GM10266 (cell line): ENCODE results near the gene ATP11A.

Experiments used
- DNase-seq: peaks from one replicate; pipeline ENCODE4 v3.0.0; 2012; ENCODE audit errors: extremely low spot score
- TF ChIP-seq, protein P1 (sequence below): IDR thresholded peaks from 2 replicates; pipeline ENCODE4 v1.5.1; 2012; ENCODE audit warnings: mild to moderate bottlenecking, low read depth; ENCODE audit not compliant: control insufficient read depth, insufficient read depth; ENCODE audit errors: missing control alignments

ATP11A gene

DNA sequence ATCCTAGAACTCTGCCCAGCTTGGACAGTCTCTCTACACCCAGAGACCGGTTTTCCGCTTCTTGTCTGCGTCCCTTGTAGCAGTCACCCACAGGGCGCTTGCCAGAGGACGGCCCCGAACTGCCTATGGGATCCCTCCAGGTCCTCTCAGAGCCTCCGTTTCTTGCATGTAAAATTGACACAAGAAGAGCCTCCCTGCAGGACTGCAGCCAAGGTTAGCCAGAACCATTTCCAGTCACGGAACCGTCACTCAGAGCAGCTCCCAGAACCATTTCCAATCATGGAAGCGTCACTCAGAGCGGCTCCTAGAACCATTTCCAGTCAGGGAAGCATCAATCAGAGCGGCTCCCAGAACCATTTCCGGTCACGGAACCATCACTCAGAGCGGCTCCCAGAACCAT, 65.5 kb downstream of the ATP11A start:
- TF ChIP-seq, protein P1, sequence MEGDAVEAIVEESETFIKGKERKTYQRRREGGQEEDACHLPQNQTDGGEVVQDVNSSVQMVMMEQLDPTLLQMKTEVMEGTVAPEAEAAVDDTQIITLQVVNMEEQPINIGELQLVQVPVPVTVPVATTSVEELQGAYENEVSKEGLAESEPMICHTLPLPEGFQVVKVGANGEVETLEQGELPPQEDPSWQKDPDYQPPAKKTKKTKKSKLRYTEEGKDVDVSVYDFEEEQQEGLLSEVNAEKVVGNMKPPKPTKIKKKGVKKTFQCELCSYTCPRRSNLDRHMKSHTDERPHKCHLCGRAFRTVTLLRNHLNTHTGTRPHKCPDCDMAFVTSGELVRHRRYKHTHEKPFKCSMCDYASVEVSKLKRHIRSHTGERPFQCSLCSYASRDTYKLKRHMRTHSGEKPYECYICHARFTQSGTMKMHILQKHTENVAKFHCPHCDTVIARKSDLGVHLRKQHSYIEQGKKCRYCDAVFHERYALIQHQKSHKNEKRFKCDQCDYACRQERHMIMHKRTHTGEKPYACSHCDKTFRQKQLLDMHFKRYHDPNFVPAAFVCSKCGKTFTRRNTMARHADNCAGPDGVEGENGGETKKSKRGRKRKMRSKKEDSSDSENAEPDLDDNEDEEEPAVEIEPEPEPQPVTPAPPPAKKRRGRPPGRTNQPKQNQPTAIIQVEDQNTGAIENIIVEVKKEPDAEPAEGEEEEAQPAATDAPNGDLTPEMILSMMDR: no peak
- no peak for DNase-seq

DNA sequence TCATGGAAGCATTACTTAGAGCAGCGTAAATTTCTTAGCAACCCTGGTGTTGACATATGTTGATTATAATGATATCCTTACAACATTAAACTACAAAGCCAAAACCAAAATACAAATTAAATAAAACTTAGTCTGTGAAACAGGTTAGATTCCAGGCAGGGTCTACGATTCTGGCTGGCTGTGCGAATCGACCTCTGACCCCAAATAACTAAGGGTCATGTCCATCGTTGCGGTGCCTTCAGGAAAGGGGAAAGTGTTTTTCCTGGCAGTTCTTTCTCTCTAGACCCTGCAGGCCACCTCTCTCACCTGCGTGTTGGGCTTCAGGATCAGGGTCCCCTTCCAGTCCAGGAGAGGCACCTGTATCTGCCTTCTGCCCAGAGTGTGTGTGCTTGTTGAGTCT, 66.2 kb downstream of the ATP11A start:
- TF ChIP-seq, protein P1: no peak
- no peak for DNase-seq

DNA sequence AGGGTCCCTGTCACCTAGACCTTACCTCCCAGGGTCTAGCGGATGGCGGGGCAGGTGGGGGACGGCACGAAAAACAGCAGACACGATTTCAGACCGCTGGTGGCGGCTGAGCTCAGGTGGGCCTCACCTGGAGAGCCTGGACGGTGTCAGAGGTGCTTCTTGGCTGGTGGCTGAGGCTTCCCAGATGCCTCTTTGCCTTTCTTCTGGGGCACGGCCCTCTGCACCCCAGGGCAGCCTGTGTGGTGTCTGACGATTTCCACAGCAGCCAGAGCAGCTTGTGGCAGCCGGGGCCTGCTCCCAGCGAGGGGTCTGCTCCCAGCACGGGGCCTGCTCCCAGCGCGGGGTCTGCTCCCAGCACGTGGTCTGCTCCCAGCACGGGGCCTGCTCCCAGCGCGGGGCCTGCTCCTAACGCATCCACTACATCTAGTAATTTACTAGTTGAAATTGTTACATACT, 66.7 kb downstream of the ATP11A start:
- no peak for DNase-seq
- TF ChIP-seq, protein P1: no peak

DNA sequence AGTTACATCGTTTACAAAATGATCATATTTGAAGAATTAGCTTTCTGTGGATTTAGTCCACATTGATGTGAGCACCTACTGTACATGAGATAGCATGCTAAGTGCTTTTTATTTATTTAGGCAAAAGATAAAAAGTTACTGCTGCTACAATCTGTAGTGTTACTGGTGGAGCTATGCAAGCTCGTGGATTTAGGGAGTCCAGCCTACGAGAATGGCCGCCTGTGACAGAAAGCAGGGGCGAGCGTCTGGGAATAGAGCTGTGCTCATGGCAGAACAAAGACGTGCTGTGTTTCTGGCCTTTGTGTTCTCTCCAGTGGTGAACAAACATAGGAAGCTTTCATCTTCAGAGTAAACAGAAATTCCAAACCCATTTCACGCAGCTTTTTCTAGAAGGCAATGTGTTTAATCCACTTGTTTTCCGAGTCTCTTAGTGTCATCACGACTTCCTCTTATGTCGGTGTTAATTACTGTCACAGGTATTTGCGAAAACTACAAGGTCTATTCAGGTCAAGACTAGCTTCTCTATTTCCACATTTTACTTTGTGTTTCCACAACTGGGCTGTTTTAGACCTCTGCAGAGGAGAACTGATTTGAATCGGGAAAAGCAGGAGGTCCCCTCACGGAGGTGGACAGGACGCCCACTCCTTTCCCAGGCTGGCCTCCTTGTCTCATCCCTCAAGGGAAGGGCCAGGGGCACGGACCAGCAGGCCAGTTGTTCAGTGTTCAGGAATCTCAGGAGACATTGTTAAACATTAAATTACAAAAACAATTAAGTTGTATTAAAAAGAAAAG, 67.3 kb downstream of the ATP11A start:
- TF ChIP-seq, protein P1: no peak
- DNase-seq: no peak

DNA sequence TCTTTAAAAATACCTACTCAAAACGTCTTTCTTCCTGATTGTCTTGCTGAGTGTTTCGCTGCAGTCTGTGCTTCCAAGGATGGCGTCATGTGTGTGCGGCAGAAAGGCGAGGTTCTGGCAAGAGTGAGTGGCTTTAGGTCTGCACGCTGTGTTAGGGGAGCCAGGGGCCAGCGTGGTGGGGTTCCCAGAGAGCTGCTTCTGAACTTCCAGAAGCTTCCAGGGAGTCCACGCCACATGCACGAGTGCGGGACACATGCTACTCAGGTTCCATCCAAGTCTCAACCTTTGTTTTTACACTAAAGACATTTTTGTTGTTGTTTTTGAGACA, 67.9 kb downstream of the ATP11A start:
- DNase-seq: no peak
- TF ChIP-seq, protein P1: no peak

DNA sequence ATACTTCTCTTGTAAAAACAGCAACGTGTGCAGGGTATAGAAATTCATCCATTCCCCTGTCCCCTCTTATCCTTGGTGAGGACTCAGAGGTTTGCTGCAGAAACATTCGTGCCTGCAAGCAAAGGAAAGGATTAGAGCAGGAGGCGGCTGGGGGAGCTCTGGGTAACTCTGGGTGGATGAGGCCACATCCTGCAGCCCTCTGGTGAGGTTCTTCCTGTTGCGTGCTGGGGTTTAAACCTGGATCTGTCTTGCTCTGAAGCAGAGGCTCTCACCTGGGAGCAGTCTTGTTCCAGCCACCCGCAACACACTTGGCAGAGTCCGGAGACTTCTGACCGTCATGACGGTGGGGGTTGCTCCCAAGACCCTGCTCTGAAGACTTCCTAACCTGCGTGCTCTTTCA, 69.2 kb downstream of the ATP11A start:
- DNase-seq: no peak
- TF ChIP-seq, protein P1: no peak

DNA sequence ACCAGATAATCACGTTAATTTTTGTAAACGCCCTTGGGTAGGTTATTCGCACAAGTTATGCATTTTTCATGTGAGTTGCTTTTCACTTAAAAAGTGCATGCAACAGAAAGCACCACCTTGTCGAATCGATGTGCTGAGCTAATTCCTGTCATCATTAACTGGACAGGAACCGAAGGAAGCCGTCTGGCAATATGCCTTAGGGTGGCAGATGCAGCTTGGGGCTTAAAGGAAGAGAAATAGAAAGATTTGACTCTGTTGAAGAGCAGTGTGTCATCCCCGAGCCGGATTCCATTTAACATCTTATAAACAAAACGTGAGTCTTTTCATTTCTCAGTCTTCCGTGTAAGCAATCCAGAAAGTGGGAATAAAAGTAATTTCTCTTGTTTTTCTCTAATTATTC, 70.0 kb downstream of the ATP11A start:
- TF ChIP-seq, protein P1: no peak
- no peak for DNase-seq
